ENCODE data around the gene EIF4E3.

EIF4E3 gene

DNA sequence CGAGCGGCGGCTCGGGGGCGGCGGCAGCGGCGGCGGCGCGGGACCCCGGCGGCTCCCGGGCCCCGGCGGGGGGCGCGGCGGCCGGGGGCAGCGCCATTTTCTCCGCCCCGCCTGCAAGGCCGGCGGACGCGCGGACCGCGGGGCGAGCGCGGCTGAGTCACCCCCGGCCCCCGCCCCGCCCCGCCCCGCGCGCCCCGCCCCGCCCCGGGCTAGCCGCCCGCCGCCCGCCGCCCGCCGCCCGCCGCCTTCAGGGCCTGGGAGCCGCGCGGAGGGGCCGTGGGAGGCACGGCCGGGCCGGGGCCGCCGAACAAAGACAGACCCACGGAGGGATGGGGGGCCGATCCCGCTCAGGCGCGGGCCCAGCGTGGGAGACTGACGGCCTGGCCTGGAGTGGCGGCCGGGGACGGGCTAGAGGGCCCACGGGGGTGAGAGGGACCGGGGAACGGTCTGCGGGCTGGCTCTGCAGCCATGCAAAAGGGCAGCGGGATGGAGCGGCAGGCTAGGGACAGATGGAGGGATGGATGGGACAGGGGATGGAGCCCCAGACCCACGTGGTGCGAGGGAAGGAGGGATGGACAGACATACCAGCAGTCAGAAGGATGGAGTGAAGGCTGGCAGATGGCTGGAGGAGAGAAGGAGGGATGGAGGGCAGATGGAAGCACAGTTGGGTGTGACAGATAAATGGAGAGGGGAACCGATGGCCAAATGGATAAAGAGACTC, at the start of gene EIF4E3:
Gene EIF4E3, minus strand, starts transcription at position 132 of the 721 bp plus-strand sequence. Its CDS starts 35 bp downstream, at position 97.
- H3K9me3 Mint-ChIP-seq: no peaks in the 10 kb centered on the region
- H3K4me1 Mint-ChIP-seq: peaks cover 68% of the 10 kb centered on the region
- peak; percentile 65 for ATAC-seq

DNA sequence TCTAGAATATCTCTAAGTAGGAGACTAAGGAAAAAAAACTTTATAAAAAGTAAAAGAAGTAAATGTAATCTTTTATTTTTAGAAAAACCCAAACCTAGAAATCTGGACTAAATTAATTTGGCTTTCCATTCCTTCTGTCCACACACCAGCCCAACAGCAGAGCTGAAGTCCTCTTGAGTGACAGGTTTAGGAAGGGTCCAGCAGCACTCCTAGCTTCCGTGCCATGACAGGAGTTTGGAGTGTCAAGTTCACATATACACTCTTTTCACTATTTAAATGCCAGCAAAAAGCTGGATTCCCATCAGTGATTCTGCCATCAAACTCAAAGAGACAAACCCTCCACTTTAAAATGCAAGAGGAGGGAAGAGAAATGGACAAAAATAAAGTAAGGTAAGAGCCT, 46.7 kb upstream of the EIF4E3 start:
- ATAC-seq (no peak), DNase-seq (no peak)
- no peaks in the 10 kb centered on the region for H3K4me1 Mint-ChIP-seq
- H3K27me3 Mint-ChIP-seq: peaks cover 13% of the 10 kb centered on the region
- no peaks in the 10 kb centered on the region for H3K9me3 Mint-ChIP-seq
- no peak overlapping the region for H3K27ac Mint-ChIP-seq
- no peak overlapping the region for H3K4me3 Mint-ChIP-seq

More for the DNA sequence above, at the start of gene EIF4E3:
- Mint-ChIP-seq H3K4me3 (peak within 1 kb of the TSS; percentile 90 to 95), H3K27ac (peak within 1 kb of the TSS; percentile 96), H3K27me3 (no peaks in the 10 kb centered on the region)
- DNase-seq: peak; percentile 39 to 45

DNA sequence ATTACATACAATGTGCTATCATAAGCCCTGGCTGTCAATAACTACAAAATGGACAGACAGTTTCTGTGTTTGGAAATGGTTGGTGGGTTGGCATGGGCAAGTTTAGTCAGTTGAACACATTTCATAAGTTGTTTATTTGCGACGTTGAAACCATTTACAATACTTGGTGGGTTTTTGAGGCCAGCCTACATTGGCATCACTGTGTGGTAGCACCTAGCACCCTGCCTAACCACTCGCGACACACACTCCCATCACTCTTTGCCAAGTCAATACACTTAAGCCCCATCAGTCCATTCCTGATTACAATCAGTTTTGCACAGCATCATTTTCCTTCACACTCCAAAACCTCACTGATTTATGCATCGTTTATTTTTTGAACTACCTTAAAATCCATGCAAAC, 45.9 kb upstream of the EIF4E3 start:
- ATAC-seq (no peak), DNase-seq (no peak)
- no peaks in the 10 kb centered on the region for H3K4me1 Mint-ChIP-seq
- no peak overlapping the region for H3K4me3 Mint-ChIP-seq
- H3K27ac Mint-ChIP-seq: no peak overlapping the region
- H3K27me3 Mint-ChIP-seq: peaks cover 13% of the 10 kb centered on the region
- H3K9me3 Mint-ChIP-seq: no peaks in the 10 kb centered on the region

DNA sequence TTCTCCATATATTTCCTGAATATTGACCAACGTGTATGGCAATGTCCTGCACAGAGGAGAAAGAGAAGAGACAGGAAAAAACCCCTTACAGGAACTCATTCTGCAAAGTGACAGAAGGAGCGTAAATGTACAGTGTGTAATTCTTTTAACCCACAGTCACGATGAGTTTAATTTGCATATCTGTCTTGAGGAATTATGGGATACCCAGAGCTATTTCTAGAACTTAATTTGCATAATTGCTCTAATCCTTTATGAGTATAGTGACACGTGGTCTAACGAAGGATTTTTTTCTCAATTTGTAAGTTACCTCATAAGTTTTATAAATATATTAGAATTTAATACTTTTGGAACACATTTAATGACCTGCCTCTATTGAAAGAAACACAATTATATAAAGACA, 38.2 kb upstream of the EIF4E3 start:
- H3K9me3 Mint-ChIP-seq: no peaks in the 10 kb centered on the region
- peaks cover 31% of the 10 kb centered on the region for H3K27me3 Mint-ChIP-seq
- no peak overlapping the region for H3K4me3 Mint-ChIP-seq
- DNase-seq (no peak), ATAC-seq (no peak)
- no peak overlapping the region for H3K27ac Mint-ChIP-seq
- no peaks in the 10 kb centered on the region for H3K4me1 Mint-ChIP-seq

DNA sequence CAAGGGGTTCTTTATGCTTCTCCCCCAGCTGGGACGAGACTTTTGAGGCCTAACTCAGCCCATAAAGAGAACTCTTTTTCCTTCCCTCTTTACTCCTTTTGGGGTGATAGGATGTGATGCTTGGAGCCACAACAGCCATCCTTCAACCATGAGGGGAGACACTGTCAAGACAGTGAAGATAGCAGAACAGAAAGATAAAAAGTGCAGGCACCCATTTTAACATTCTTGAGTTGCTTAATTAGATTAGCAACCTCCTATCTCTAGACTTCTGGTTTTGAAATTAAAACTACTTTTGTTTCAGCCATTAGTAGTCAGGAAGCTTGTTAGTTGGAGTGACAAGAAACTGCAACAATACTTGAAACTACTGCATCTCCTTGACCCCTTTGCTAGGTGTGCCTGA, 34.9 kb upstream of the EIF4E3 start:
- no peak overlapping the region for H3K4me3 Mint-ChIP-seq
- DNase-seq (no peak), ATAC-seq (no peak)
- H3K27me3 Mint-ChIP-seq: peaks cover 48% of the 10 kb centered on the region
- H3K9me3 Mint-ChIP-seq: no peaks in the 10 kb centered on the region
- H3K27ac Mint-ChIP-seq: no peak overlapping the region
- peaks cover 2% of the 10 kb centered on the region for H3K4me1 Mint-ChIP-seq

DNA sequence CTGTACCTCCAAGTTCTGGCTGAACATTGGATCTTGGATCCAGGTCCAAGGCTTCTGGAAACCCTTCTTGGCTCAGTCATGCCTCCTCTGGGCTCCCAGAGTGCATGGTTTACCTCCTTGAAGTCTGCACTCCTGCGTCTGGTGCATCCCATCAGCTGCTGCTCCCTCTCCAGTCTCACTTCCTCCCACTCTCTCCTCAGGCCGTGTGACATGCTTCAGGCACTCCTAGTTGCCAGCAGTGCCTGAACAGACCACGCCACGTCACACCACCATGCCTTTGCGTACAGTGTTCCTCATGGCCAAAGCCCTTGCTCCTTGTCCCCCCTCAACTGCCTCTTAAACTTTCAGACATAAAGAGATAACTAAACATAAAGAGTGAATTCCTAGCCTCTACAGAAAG, 34.2 kb upstream of the EIF4E3 start:
- H3K27me3 Mint-ChIP-seq: peaks cover 54% of the 10 kb centered on the region
- H3K27ac Mint-ChIP-seq: no peak overlapping the region
- H3K9me3 Mint-ChIP-seq: no peaks in the 10 kb centered on the region

DNA sequence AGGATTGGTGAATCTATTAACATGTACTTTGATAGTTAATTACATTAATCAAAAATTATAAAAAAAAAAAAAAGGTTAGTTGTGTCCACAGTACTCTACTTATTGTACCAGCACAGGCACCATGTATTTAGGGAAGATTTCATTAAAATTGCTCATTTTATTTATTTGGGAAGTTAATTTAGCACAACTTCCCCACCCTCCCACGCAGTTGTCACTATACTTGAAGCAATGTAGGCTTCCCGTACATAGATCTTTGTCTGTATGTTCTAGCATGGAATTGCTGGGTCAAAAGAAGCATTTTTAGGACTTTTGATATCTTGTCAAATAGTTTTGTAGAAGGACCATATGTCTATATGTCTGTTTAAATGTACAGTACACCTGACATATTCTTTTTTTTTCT, 32.9 kb upstream of the EIF4E3 start:
- no peaks in the 10 kb centered on the region for H3K9me3 Mint-ChIP-seq
- DNase-seq: no peak
- ATAC-seq: no peak

More for the DNA sequence above, 34.2 kb upstream of the EIF4E3 start:
- ATAC-seq (no peak), DNase-seq (no peak)
- H3K4me3 Mint-ChIP-seq: no peak overlapping the region
- H3K4me1 Mint-ChIP-seq: peaks cover 7% of the 10 kb centered on the region

DNA sequence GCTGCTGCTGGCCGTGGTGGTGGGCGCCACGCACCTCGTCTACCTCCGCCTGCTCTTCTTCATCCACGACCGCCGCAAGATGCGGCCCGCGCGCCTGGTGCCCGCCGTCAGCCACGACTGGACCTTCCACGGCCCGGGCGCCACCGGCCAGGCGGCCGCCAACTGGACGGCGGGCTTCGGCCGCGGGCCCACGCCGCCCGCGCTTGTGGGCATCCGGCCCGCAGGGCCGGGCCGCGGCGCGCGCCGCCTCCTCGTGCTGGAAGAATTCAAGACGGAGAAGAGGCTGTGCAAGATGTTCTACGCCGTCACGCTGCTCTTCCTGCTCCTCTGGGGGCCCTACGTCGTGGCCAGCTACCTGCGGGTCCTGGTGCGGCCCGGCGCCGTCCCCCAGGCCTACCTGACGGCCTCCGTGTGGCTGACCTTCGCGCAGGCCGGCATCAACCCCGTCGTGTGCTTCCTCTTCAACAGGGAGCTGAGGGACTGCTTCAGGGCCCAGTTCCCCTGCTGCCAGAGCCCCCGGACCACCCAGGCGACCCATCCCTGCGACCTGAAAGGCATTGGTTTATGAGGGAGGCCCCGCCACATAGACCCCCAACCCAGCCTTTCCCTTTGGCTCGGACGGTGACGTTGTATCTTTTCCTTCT, 29.5 kb upstream of the EIF4E3 start:
- DNase-seq (no peak), ATAC-seq (no peak)
- Mint-ChIP-seq H3K4me3 (peak overlapping the region; percentile 42 to 71), H3K27ac (no peak overlapping the region), H3K27me3 (peaks cover 62% of the 10 kb centered on the region), H3K4me1 (peaks cover 7% of the 10 kb centered on the region), H3K9me3 (no peaks in the 10 kb centered on the region)

More for the DNA sequence above, 32.9 kb upstream of the EIF4E3 start:
- H3K27ac Mint-ChIP-seq: no peak overlapping the region
- peaks cover 56% of the 10 kb centered on the region for H3K27me3 Mint-ChIP-seq
- peaks cover 7% of the 10 kb centered on the region for H3K4me1 Mint-ChIP-seq
- H3K4me3 Mint-ChIP-seq: no peak overlapping the region

DNA sequence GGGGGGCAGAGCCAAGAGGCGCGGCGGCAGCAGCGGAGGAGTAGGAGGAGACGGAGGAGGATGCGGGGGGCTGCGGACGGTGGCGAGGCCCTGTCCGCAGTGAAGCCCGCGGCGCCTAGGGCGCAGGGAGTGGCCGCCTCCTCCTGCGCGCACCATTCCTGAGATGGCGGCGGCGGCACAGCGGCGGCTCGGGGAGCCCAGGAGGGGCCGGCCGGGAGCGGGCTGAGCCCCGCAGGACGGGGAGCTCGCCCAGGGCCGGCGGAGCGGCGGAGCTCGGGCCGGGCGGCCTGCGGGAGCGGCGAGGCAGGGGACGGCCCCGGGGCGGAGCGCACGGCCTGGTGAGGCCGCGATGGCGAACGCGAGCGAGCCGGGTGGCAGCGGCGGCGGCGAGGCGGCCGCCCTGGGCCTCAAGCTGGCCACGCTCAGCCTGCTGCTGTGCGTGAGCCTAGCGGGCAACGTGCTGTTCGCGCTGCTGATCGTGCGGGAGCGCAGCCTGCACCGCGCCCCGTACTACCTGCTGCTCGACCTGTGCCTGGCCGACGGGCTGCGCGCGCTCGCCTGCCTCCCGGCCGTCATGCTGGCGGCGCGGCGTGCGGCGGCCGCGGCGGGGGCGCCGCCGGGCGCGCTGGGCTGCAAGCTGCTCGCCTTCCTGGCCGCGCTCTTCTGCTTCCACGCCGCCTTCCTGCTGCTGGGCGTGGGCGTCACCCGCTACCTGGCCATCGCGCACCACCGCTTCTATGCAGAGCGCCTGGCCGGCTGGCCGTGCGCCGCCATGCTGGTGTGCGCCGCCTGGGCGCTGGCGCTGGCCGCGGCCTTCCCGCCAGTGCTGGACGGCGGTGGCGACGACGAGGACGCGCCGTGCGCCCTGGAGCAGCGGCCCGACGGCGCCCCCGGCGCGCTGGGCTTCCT, 28.8 kb upstream of the EIF4E3 start, which contains the start of gene GPR27:
Gene GPR27, plus strand, starts transcription at position 155 of the 909 bp plus-strand sequence. Its CDS starts 195 bp downstream, at position 350.
- DNase-seq (peak; percentile 29 to 39), ATAC-seq (peak; percentile 77)
- Mint-ChIP-seq H3K4me1 (peaks cover 7% of the 10 kb centered on the region), H3K9me3 (no peaks in the 10 kb centered on the region), H3K4me3 (peak within 1 kb of the TSS; percentile 51 to 78), H3K27me3 (peaks cover 57% of the 10 kb centered on the region), H3K27ac (no peak within 1 kb of the TSS)

DNA sequence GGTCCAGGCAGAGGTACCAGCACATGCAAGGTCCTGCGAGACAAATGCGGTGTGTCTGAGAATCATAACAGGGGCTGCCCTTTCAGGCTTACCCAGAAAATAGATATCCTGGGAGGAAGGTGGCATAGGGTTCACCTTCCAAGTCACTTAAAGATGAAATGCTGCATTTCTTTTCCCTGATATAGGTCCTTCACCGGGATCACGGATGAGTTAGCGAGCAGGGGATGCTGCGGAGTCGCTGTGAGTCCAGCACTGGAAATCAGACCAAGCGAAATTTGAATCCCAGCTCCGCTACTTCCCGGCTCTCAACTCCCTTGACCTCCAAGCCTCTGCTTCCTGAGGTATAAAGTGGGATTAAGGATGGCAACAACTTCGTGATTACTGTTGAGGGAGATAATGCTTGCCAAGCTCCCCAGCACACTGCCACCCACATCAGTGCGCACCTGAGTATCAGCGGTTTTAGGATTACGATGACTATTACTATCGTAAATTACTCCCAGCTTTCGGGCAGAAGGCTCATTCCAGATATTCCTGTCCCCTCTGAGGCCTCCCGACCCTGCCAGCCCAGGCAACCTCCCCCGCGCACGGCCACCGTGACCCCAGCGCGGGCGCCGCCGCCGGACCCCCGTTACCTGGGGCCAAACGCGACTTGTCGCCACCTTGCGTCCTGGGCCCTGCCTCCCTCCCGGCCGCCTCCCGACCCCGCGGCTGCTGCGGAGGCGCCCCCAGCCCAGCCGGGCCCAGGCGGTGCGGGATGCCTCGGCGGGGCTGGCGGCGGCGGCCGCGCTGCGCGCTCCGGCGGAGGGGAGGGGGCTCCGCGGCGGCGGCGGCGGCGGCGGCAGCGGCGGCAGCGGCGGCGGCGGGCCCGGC, 27.9 kb upstream of the EIF4E3 start:
- no peak for DNase-seq

DNA sequence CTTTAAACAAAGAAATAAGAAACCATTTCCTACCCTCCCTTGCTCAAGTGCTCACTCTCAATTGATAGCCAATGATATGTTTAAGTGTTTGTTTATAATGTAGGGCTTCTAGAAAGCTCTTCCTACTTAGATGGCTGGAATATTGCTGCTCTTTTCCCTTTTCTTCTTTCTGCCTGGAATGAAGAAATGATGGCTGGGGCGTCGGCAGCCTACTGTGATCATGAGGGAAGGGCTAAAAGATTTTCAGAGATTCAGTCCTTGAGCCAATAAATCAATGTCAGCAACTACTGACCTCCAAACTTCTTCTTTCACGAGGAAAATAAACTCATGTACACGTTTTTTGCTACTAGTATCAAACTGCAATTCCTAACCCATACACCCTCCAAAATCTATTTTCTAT, 26.4 kb upstream of the EIF4E3 start:
- Mint-ChIP-seq H3K27ac (no peak overlapping the region), H3K4me1 (peaks cover 7% of the 10 kb centered on the region), H3K4me3 (no peak overlapping the region), H3K27me3 (peaks cover 58% of the 10 kb centered on the region), H3K9me3 (no peaks in the 10 kb centered on the region)
- DNase-seq: no peak
- ATAC-seq: no peak

More for the DNA sequence above, 27.9 kb upstream of the EIF4E3 start:
- Mint-ChIP-seq H3K4me3 (peak overlapping the region; percentile 44 to 51), H3K27me3 (peaks cover 60% of the 10 kb centered on the region), H3K4me1 (peaks cover 7% of the 10 kb centered on the region), H3K9me3 (no peaks in the 10 kb centered on the region), H3K27ac (no peak overlapping the region)
- ATAC-seq: peak; percentile 42

DNA sequence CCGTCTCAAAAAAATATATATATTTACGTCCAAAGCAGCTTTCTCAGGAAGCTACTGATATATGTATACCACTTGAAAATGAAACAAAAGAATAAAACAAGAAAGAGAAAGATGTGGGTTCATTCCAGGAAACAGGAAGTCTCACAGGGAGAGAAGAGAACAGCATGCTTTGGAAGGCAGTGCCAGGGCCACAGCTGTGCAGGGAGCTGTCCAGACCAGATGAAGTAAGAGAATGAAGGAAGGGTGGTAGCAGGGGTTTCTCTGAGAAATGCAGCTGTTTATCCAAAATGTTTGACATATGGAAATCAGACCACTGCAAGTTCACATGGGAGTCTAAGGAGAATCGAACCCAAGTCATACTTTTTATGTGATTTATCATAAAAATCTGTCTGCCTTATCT, 19.5 kb upstream of the EIF4E3 start:
- H3K27me3 Mint-ChIP-seq: peaks cover 9% of the 10 kb centered on the region
- H3K9me3 Mint-ChIP-seq: peaks cover 16 to 34% of the 10 kb centered on the region in 2 donors
- no peak for DNase-seq
- no peaks in the 10 kb centered on the region for H3K4me1 Mint-ChIP-seq
- H3K4me3 Mint-ChIP-seq: no peak overlapping the region
- no peak for ATAC-seq
- H3K27ac Mint-ChIP-seq: no peak overlapping the region

DNA sequence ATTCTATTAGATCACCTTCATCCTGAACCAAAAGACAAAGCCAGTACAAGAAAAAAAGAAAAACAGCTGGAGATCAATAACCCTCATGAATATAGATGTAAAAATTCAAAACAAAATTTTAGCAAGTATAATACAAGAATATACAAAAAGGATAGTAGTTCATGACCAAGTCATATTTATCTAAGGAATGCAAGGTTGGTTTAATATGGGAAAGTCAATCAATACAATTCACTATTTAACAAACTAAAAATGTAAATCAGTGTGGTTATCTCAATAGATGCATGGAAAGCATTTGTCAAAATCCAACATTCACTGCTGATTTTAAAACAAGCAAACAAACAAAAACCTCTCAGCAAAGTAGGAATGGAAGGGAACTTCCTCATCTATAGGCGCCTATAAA, 17.4 kb upstream of the EIF4E3 start:
- H3K4me3 Mint-ChIP-seq: no peak overlapping the region
- no peaks in the 10 kb centered on the region for H3K4me1 Mint-ChIP-seq
- no peak overlapping the region for H3K27ac Mint-ChIP-seq
- DNase-seq (no peak), ATAC-seq (no peak)
- H3K9me3 Mint-ChIP-seq: peaks cover 16 to 35% of the 10 kb centered on the region in 2 donors
- peaks cover 10% of the 10 kb centered on the region for H3K27me3 Mint-ChIP-seq

DNA sequence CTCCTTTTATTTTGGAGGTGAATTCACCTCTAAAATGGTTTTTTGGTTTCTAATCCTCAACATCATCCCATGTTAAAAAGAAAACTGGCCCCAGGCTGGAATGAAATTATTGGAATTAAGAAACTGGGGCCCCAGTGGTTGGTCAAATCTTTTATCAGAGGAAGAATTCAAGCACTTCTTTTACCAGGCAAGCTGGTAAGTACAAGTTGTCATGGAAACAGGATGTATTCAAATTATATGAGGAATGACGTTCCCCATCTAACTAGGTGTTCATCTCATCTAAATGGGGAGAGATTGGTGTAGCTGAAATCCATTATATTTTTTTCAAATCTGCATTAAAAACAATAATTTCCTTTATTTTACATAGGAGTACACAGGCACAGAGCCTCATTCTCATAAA, 9.7 kb upstream of the EIF4E3 start:
- DNase-seq (no peak), ATAC-seq (no peak)
- peaks cover 5 to 7% of the 10 kb centered on the region in 2 donors for H3K9me3 Mint-ChIP-seq
- H3K4me1 Mint-ChIP-seq: peaks cover 5% of the 10 kb centered on the region
- peaks cover 18% of the 10 kb centered on the region for H3K27me3 Mint-ChIP-seq
- H3K27ac Mint-ChIP-seq: no peak overlapping the region
- H3K4me3 Mint-ChIP-seq: no peak overlapping the region

DNA sequence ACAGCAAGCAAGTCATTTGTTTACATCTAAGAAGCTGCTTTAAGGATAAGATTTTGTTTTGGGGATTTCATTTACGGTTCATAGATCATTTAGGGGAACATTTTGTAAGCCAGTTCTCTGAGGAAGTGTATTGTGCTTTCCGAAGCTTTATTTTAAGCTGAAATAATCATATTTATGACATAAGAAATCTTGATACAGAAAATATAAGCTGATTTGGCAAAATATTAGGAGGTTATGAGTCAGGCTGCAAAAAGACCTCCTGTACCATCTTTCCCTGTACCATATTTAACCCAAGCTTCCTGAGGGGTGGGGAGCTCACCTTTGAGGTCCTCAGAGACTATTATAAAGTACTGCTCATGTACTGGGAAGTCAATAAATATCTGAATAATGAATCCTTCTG, 8.1 kb upstream of the EIF4E3 start:
- peaks cover 21% of the 10 kb centered on the region for H3K4me1 Mint-ChIP-seq
- H3K4me3 Mint-ChIP-seq: no peak overlapping the region
- H3K9me3 Mint-ChIP-seq: peaks cover 5 to 7% of the 10 kb centered on the region in 2 donors
- ATAC-seq (no peak), DNase-seq (no peak)
- peaks cover 11% of the 10 kb centered on the region for H3K27me3 Mint-ChIP-seq
- no peak overlapping the region for H3K27ac Mint-ChIP-seq
